Measurements from ENCODE around the gene CEP78.

GRCh38 chr9:78295731-78296130 lies 59.9 kb downstream of the CEP78 start:
- TF ChIP-seq CTCF (IDR thresholded peaks at IDR 0.05) (no peak), POLR2A (IDR thresholded peaks at IDR 0.05) (no peak)

Measured in body of pancreas (tissue), 4 donors.